ENCODE results near the gene SPANXN5.

DNA sequence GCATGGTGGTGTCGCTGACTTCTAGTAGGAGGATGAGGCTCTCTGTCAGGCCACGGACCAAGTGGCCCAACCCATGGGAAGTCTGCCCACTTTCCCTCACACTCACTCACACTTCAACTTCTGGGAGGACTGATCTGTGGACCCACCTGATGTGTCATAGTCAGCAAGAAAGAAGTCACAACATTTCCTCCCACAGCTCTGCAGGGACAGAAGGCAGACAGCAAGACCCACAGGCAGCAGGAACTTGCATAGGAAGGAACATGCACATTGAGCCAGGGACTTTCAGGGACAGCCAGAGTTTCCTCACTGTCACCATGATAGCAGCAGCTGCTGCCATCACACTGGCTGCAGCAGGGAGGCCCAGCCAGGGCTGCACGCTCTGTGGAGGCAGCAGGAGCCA is 33.3 kb upstream of the SPANXN5 start:
- TF ChIP-seq, protein P1, sequence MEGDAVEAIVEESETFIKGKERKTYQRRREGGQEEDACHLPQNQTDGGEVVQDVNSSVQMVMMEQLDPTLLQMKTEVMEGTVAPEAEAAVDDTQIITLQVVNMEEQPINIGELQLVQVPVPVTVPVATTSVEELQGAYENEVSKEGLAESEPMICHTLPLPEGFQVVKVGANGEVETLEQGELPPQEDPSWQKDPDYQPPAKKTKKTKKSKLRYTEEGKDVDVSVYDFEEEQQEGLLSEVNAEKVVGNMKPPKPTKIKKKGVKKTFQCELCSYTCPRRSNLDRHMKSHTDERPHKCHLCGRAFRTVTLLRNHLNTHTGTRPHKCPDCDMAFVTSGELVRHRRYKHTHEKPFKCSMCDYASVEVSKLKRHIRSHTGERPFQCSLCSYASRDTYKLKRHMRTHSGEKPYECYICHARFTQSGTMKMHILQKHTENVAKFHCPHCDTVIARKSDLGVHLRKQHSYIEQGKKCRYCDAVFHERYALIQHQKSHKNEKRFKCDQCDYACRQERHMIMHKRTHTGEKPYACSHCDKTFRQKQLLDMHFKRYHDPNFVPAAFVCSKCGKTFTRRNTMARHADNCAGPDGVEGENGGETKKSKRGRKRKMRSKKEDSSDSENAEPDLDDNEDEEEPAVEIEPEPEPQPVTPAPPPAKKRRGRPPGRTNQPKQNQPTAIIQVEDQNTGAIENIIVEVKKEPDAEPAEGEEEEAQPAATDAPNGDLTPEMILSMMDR (IDR thresholded peaks at IDR 0.05): no peak
- TF ChIP-seq E2F6 (IDR thresholded peaks at IDR 0.05; ENCODE audit: borderline replicate concordance, low read depth): no peak
- TF ChIP-seq RFX5 (IDR thresholded peaks at IDR 0.05): no peak
